Upper lobe of left lung (tissue), 4 donors: ENCODE data around the gene PBRM1.

Experiments used
- EP300 ChIP-seq, 4 donors: sonication (generic); formaldehyde crosslinking; IDR thresholded peaks; one replicate each; pipeline ENCODE4 v1.5.1; 2017; ENCODE audit warnings: antibody characterized with exemption in 4 of 4, control low read depth in 2 of 4
- POLR2A ChIP-seq, 4 donors: fragments of 450-650 bp; IDR thresholded peaks; one replicate each; pipeline ENCODE4 v1.5.1; 2016 to 2017; ENCODE audit warnings: antibody characterized with exemption in 4 of 4, mild to moderate bottlenecking in 2 of 4
- POLR2AphosphoS5 ChIP-seq, 2 donors: sonication (generic); formaldehyde crosslinking; IDR thresholded peaks; one replicate each; pipeline ENCODE4 v1.5.1; 2017; ENCODE audit warnings: antibody characterized with exemption in 2 of 2
- TF ChIP-seq, protein P1 (sequence below), 6 experiments: fragments of 450-650 bp in 4 of 6; fragments of 200-600 bp in 2 of 6; sonication (generic) in 2 of 6; IDR thresholded peaks; one replicate each; pipeline ENCODE4 v1.5.1; 2016 to 2019; ENCODE audit warnings: antibody characterized with exemption in 6 of 6

- TF ChIP-seq, protein P1, sequence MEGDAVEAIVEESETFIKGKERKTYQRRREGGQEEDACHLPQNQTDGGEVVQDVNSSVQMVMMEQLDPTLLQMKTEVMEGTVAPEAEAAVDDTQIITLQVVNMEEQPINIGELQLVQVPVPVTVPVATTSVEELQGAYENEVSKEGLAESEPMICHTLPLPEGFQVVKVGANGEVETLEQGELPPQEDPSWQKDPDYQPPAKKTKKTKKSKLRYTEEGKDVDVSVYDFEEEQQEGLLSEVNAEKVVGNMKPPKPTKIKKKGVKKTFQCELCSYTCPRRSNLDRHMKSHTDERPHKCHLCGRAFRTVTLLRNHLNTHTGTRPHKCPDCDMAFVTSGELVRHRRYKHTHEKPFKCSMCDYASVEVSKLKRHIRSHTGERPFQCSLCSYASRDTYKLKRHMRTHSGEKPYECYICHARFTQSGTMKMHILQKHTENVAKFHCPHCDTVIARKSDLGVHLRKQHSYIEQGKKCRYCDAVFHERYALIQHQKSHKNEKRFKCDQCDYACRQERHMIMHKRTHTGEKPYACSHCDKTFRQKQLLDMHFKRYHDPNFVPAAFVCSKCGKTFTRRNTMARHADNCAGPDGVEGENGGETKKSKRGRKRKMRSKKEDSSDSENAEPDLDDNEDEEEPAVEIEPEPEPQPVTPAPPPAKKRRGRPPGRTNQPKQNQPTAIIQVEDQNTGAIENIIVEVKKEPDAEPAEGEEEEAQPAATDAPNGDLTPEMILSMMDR (IDR thresholded peaks at IDR 0.05) = no peak
- TF ChIP-seq POLR2A (IDR thresholded peaks at IDR 0.05) (no peak), POLR2AphosphoS5 (IDR thresholded peaks at IDR 0.05) (no peak), EP300 (IDR thresholded peaks at IDR 0.05) (no peak)
These were observed 51.9 kb downstream of the PBRM1 start for GRCh38 chr3:52633786-52634185.
